Ammon's horn (tissue), 1 donor: ENCODE measurements around the gene TP63.

Experiments used
- DNase-seq: peaks from one replicate; pipeline ENCODE4 v3.0.0-alpha.2; 2016; ENCODE audit warnings: low spot score

TP63 gene

DNA sequence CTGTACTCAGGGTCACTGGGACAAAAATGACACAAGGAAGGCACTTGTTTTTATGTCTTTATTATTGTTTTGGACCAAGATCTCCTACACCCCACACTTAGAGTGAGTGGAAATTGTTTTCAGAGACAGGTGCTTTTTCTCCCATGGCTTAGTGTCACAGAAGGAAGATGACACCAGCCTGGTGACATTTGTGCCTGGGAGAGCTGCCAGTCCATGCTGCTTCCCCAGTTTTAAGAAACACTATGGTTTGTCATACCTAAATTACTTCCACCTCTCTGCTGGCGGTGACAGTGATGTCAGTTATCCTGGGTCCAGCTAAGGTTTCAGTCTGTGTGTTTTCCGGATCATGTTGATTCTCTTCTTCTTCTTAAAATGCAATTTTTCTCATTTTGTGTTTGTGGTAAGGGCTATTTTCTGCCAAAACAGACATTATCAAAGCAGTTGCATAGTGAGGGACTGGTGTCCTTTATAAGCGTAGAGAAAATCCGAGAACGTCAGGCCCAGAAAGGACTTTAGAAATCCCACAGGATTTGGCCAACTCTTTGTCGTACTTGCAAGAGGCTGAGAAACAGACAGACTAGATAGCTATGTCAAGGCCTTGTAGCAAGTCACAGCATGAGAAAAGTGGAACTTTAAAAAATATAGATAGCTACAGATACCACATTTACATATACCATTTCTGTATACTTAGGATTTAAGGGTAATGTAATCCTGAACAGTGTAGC is 149.5 kb downstream of the TP63 start:
- no peak for DNase-seq

DNA sequence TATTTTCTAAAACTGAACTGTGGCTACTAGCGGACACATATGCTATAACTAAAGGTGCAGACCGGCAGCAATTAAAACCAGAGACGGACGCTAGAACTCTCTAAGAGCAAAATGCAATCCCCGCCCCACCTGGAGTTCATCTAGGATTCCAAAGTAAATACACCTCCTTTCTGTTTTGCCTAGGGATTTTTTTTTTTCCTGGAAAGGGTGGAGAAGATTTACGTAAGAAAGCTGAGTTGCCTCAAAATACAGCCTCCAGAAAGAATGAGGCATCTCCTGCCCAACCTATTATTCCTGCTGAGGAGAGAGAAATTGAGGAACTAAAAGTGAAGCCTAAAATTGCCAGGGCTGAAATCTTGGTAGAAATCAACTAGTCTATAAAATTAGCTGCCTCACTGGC is 150.2 kb downstream of the TP63 start:
- DNase-seq = no peak

DNA sequence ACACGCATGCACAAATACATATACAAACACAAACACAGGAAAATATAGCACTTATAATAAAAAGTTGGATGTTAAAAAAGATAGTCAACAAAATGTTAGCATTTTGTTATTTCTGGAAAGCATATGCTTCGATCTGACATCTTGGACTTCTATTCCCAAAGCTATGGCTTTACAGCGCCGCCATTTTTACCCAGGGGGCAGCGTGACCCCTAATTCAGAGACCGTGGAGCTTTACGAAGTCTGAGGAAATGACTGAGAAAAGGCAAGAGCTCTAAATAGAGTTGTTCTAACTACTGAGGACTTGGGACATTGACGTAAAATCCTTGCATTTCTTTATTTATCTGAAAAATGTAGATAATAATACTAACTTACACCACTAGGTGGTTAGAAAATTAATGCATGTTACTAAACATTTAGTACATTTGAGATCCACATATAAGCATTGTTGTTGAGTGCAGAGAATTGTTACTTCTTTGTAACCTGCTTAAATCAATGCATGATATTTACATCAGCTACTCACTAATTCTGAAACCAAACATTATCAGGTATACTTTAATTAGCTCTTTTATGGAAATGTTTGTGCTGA is 155.4 kb downstream of the TP63 start:
- no peak for DNase-seq

DNA sequence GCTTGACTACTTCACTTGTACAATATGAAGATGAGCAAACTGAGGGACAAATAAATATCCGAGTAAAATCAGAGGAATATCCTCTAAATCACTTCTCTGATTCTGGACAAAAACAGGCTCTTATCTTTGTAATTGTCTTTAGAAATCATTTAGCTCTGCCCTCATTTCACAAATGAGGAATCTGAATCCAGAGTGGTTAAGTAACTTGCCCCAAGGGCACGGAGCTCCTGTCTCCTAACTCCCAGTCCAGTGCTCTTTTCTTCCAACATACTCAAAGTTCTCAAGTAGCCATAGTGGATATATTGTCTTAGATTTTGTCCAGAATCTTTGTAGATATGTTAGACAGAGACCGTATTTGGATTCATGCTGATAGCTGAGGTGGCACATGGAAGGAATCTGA is 156.0 kb downstream of the TP63 start:
- no peak for DNase-seq

DNA sequence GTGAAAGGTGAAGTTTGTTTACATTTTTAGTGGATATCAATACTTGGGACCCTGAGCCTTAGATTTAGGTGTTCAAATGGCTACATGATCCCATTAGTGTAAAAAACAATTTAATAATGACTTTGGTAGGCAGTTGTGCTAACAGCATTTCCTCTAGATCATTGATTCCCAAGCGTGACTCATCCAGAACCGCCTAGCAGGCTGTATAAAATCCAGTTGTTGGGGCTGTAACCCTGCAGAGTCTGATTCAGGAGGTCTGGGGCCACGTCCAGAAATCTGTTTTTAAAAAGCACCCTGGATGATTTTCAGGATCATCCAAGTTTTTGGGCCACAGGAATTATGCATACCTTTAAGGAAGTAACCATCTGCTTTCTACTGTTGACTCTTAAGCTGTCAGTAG is 156.4 kb downstream of the TP63 start:
- no peak for DNase-seq

DNA sequence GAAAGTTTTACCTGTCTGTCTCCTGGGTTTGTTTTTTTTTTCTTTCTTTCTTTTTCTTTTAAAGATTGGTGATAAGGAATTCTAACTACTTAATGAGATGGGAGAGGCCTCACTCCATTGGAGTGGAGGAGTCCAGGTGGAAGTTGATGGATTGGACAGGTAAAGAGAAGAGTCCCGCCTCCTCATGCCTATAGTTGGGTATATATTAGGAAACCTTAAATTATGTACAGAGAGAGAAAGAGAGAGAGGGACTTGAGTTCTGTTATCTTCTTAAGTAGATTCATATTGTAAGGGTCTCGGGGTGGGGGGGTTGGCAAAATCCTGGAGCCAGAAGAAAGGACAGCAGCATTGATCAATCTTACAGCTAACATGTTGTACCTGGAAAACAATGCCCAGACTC is 158.2 kb downstream of the TP63 start:
- DNase-seq = no peak

DNA sequence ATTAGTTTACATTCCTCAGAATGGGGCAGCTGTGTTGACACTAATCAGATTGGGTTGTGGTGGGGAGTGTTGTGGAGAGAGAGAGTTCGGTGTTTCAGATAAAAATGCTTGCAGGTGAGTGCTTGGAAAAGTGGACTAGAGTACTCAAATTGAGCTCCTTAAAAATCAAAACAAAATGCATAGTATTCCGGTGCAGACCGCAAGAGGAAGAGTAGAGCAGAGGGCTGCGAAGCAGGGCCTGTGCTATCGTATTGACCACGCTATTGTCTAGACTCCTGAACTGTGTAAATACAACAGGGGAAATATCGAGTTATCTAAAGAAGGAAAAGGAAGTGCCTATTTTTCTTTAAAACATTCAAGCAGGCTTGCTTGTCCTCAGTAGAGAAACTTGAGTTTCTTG is 159.5 kb downstream of the TP63 start:
- no peak for DNase-seq

DNA sequence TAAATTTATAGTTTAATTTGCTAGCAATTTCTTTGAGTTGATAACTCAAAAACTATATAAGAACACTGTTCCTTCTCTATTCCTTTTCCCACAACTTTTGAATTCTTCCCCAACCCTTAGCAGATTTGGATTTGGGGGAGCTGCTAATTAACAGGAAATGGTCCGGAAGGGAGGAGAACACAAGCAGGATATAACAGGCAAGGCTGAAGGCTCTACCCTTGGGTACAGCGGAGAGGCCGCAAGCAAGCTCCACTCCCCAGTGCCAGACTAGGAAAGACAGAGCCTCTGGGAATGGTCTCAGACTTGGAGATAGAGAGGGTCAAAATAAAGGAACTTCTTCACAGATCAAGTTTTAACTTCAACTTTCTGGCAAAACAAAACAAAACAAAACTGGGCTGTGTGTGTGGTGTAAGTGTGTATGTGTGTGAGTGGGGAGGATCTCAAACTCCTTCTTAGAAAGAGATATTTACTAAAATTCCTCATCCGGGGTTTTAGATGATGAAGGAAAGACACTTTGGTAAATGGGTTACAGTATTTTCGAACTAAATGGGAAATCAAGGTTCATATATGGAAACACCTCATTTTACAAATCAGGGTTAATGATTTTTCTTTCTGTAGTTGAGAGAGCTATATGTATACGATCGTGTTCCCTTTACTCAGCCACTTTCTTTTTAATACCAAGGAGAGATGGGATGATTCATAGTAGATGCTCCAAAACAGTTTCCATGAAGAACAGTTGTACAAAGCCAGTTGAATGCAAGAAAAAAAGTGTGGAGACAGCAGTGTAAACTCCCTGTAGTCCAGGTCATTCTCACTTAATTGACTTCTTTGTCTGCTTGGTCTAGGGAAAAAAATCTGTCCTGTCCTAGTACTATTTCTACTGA is 161.1 kb downstream of the TP63 start:
- DNase-seq = no peak

DNA sequence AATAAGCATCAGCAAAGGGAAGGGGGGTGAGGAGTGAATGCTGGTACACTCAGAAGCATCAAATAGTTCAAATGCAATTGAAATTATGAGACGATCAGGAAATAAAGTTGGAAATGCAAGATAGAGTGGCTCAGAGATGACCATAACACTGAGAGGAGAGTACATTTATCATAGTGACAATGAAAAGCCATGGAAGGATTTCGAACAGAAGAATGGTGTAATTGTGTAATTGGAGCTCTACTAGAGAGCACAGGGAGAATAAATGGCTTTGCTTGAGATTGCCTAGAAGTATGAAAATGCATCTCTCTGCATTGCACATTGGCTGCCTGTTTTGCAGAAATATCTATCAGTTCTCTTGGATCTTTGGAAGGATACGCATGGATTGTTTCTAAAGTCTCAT is 163.3 kb downstream of the TP63 start:
- DNase-seq = no peak

DNA sequence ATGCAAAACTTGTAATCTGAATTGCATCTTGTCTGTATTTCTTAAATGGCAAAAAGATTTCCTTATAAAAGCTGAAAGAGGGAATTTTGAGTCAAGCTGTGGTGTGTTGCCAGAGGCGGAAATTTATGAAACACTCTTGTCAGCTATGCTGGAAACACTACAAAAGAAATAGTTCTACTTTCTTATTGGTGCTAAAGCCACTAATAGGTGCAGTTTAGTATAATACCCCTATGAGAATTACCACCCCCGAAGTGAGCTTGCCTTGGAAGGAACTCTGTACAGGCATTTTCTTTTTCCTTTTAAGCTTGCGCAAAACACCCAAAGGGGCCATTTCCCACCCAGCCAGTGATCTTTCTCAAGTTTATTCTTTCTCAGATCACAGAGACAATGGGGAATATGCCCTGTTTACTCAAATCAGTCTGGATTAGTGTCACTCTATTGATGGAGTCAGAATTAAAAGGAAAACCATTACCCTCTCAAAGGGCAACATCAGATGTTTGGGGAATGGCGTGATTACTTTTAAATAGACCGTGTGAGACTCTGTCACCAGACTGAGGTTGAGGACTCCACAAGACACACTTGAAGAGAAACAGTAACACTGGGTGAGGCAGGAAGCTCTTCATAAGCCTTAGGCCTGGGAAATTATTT is 166.0 kb downstream of the TP63 start:
- DNase-seq = no peak

DNA sequence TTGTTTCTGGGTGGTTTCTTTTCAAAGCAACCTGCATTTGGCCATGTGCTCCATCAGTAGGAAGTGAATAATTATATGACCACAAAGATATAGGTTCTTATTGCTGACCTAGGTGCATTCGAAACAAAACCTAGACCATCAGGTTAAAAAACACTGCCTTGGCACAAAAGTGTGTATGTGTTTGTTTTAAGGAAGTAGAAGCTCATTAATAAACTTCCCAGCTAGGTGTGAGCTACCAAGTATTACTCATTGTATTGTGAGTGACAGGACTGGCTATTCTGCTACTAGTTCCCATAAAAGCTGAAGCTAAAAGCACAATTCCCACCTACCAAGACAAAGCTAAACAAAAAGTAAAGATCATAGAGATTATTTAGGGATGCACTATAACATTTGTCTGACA is 168.2 kb downstream of the TP63 start:
- no peak for DNase-seq

DNA sequence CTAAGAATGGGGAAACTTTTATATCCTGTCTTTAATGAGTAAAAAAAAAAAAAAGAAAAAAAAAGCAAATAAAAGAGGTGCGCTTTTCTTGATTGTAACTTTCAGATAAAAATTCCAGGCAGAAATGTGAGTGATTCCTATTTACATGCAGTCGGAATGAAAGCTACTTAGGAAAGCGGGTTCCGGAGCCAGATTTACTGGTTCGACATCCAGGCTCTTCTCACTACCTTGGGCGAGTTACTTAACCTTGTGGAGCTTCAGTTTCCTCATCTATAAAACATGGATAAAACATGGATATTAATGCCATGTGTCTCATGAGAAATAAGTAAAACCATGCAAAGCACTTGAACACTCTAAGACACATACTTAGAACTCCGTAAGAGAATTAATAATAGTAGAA is 169.2 kb downstream of the TP63 start:
- DNase-seq = no peak

DNA sequence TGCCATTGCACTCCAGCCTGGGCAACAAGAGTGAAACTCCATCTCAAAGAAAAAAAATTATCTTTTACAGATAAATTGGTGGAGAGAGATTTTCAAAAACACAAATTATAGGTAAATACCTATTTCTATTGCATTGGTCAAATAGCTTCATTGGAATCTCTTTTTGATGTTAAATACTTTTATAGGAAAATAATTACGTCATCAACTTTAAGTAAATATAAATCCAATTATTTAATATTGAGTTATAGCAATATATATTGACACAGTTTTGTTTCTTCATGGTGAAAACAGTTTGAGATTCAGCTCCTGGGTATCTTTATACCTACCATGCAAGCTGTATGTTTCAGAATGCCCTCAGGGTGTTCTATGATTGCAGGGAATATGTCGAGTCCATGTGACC is 172.1 kb downstream of the TP63 start:
- DNase-seq = no peak

DNA sequence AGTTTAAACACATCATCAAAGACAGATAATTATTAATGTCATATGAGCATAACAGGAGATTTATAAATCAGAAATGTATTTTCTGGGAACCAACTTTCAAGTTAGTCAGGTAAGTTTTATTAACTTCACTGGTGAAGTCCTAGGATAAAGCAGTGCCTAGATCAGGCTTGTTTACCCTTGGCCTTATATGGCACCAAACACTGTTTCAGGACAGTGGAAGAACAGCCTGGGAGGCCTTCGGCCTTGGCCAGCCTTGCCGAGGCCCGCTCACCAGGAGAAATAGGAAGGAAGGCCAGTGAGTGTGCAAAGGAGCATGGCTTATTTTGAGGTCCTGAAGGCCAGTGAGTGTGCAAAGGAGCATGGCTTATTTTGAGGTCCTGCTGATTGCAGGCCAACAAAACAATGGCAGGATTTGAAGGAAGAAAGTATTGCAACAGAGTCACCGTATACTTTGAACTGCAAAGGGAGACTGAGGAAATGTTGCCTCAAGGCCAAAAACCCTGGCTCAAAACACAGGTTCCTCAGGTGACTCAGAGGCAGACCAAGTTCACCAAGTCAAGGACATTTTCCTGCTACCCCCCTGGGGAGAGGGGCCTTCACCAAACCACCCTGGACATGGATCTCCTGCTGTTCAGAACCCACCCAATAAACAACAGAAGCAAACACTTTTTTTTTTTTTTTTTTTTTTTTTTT is 174.3 kb downstream of the TP63 start:
- DNase-seq = no peak

DNA sequence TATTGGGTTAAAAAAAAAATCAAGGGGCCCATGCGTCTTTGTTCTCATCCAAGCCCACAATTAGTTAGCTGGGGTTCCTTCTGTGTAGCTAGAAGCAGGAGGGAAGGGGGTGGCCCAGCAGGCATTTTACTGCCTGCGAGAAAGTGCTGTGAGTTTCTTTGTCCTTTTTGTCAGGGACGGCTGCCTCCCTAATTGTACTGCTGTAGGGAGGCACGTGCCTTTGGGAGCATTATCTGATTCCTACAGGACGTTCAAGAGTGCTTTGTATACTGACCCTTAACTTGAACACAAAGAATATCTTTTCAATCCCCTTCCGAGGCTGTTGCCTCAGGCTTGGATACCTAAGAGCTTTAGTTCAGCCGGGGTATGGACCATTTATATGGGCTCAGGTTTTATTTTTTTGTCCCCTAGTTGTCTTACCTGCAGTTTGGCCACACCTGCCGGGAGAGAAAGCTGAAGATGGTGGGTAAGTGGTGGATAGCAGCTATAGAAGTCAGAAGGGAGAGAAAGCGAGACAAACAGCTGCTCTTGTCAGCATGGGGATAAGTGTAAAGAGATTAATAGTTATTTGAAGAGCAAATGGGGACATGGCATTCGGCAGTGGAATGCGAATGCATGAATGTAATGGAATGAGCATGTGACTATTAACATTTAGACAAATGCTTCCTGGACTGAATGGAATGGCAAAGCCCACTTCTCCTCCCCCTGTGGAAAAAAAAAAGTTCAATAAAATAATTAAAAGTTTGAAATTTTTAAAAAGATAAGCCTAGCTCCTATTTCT is 175.2 kb downstream of the TP63 start:
- DNase-seq = no peak

DNA sequence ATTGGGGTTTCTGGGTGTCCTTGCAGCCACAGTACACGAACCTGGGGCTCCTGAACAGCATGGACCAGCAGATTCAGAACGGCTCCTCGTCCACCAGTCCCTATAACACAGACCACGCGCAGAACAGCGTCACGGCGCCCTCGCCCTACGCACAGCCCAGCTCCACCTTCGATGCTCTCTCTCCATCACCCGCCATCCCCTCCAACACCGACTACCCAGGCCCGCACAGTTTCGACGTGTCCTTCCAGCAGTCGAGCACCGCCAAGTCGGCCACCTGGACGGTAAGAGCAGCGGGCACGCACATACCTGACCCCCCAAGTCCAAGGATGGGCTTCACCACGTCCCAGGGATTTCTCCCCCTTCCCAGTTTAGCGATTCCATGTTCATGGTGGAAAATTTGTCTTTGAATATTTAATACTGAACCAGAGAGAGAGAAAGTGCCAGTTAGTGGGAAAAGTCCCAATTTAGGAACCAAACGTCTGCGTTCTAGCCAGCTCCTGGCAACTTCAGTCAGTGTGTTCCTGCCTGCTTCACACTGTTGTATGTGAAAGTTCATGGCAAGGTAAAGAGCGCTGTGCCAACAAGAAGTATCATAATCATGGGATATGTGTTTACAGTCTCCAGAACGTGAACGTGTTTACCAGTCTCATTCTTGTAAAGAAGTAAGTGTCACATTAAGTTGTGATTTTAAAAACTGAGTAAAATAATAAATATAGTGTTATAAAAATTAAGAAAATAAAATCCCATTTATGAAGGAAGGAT is 177.2 kb downstream of the TP63 start:
- DNase-seq = no peak

DNA sequence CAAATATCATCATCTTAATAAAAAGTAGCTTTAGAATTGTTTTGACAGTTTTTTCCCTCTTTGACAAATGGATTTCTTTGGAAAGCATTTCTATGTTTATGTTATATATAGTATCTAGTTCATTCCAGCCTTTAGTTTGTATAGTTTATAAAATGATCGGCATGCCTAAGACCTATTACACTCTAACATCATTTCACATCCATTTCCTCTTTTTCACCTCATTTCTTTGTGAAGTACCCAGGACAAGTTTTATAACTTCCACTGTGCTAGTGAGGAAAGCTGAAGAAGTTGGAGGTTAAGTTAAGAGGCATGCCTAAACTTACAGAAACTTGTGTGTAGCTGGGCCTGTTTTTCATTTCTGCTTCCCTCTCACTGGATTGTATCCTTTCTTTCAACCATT is 178.4 kb downstream of the TP63 start:
- no peak for DNase-seq

DNA sequence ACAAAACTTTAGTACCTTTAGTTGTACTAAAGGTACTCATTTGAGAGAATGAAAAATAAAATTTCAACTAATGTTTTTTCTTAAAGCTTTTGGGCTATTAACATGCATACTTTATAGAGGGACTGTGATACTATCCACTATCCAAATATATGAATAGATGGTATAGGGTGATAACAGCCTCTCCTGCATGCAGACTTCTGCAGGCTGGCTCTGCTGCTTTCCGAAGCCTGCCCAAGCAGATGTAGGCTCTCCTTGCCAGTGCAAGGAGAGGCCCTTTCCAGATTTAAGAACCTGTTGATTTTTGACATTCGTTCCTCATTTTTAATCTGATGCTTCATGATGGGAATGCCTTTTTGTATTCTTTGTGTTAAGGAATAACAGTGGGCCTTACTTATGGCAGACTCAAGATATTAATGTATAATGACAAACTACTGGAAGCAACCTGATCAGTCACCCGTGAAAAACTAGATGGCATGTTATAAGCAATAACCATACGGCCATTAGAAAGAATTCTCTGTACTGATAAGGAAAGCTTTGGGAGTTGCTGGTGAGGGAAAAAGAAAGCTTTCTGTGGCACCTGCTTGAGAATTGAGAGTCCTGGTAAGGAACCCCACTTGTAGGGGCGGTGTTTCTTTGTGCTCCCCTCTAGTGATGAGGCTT is 181.7 kb downstream of the TP63 start:
- DNase-seq = no peak

DNA sequence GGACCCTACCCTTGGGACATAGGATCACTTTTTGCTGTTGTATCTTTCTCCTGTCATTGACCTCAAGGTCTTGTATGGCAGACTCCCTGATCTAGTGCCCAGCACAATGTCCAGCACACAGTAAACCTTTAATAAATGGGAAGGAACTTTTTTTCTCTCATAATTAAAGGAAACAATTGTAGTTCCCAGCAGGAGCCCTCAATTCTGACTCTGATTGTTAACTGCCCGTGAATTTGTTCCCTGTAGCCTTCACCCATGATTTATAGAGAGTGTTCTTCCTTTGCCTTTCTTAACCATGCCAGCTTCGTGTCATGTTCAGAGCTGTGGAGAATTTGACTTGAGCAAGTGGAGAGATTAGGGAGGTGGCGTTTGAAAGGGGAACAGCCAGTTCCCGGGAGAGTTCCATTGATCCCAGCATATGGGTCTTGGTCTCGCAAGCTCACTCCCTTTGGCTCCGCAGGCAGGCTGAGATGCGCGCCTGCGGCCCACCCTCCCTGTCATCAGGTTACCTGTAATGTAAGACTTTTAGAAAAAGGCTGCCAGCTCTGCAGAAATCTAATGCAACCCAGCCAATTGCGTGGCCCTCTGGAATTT is 182.6 kb downstream of the TP63 start:
- no peak for DNase-seq

DNA sequence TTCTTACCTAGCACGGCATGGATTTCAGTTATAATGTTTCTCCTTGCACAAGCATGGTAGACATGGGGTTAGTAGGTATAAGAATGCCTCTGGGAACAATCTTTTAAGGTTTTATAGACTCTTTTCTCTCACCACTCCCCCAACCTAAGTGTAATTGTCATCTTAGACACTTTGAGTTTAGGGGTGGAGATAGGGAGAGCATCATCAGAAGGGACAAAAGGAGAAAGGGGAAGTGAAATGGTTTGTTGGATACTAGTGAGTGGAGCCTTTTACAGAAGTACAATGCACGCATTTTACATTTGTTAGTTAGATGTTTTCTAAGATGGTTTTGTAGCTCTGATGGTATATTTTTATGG is 189.2 kb downstream of the TP63 start:
- no peak for DNase-seq
